Measurements from ENCODE around the gene HOTAIR. TPM values are rescaled to one million over a fixed set of nuclear protein-coding genes. Genes with fewer than 3 reads are reported as not detected.
A peak's percentile ranks its signal among the peaks of the same experiment; 100 is the strongest.

The HOTAIR gene
- total RNA-seq, 1 donor from 2014 or later, result not detected

GRCh38 chr12:54012631-54013409 is 38.1 kb upstream of the HOTAIR start:
- intact Hi-C loops (cut with DNase I), result no loop called here
- ATAC-seq, result no peak

DNA sequence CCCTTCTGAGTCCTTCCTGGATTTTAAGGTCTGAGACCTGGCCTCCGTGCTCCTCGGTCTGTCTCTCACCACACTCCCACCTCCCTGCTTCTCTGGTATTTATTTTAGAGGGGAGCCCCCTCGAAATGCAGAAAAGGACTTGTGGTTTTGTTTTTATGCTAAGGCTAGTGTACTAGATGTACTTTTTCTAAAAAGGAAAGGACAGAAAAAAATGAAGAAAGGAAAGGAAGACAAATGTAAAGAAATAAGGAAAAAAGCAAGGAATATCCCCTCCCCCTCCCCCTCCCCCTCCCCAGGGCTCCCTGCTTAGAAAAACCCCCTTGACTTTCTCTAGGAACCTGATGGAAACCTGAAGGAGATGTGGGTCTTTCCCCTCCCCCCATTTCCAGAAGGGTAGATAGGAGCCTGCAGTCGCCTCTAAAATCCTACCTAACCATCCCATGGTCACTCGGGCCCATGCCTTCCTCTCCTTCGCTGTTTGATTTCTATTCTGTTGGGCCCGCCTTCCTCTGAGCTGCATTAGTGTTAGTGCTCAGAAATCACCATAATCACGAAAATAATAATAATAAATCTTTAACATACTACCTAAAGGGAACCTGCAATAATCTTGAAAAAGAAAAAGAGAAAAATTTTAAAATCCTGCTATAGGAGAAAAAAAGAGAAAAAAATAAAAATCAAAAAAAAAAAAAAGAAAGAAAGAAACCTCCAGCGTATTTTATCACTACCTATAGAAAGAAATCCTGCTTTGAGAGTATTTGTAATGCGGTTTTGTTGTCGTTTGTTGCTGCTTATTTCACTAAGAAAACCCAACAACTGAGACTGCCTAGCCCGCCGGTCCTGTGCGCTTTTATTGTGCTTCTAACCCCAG is 37.1 kb upstream of the HOTAIR start:
- peak; percentile 4 for DNase-seq (ENCODE audit: missing footprints)
- no peak for ATAC-seq
- intact Hi-C loops (cut with DNase I), result no loop called here

More at GRCh38 chr12:54012631-54013409, 38.1 kb upstream of the HOTAIR start:
- DNase-seq (ENCODE audit: missing footprints), result no peak

- intact Hi-C loops (cut with DNase I), result no loop called here
- DNase-seq (ENCODE audit: missing footprints), result no peak
- no peak for ATAC-seq
Measured at GRCh38 chr12:54010972-54011664, 36.4 kb upstream of the HOTAIR start.

- ATAC-seq (no peak), DNase-seq (ENCODE audit: missing footprints) (peak; percentile 17)
- intact Hi-C loops (cut with DNase I), result no loop called here
Measured at GRCh38 chr12:54010053-54010971, 35.6 kb upstream of the HOTAIR start.

- DNase-seq (ENCODE audit: missing footprints), result peak; percentile 53
- intact Hi-C loops (cut with DNase I), result loop anchor here (10.0 kb wide), 1 partner anchor 355 kb away; the partner anchor contains the start of gene GPR84
- no peak for ATAC-seq
Measured at GRCh38 chr12:54009171-54010052, 34.7 kb upstream of the HOTAIR start.

GRCh38 chr12:54008260-54008552 is 33.5 kb upstream of the HOTAIR start:
- DNase-seq (ENCODE audit: missing footprints) (peak; percentile 6), ATAC-seq (no peak)
- intact Hi-C loops (cut with DNase I), result loop anchor here (10.0 kb wide), 1 partner anchor 357 kb away; the partner anchor contains the start of gene GPR84

DNA sequence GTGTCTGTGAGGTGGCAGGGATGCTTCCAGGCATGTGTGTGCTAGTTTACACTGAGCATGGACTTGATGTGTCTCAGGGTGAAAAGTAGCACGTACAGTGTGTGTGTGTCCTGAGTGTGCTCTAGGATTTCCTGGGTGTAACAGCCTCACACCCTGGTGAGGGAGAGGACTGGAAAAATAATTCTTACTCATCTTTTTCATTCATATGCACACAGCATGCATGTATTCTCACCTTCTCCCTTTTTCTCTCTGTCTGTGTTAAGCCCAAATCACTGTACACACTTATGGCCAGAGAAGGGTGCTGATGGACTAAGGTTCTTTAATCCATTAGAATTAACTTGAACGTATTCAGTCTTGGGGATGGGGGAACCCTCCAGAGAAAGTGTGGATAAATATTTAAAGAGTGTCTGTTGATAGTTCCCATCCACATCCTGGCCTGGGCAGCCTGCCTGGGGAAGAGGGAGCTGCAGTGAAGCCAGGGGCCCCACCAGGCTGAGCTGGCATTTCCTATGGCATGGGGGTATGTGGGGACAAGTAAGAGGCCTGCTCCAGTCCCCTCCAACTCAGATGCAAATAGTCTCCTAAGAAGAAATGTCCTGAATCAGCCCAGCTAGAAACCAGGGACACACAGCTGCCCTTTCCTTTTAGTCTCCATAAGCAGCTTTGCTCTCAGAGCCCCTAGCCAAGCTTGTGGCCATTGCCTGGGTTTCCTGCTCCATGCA is 32.9 kb upstream of the HOTAIR start:
- ATAC-seq (no peak), DNase-seq (ENCODE audit: missing footprints) (peak; percentile 15)
- intact Hi-C loops (cut with DNase I), result loop anchor here (2.0 to 10.0 kb wide), 2 partner anchors 193 to 357 kb away; partner anchors contain the start of gene GPR84

DNA sequence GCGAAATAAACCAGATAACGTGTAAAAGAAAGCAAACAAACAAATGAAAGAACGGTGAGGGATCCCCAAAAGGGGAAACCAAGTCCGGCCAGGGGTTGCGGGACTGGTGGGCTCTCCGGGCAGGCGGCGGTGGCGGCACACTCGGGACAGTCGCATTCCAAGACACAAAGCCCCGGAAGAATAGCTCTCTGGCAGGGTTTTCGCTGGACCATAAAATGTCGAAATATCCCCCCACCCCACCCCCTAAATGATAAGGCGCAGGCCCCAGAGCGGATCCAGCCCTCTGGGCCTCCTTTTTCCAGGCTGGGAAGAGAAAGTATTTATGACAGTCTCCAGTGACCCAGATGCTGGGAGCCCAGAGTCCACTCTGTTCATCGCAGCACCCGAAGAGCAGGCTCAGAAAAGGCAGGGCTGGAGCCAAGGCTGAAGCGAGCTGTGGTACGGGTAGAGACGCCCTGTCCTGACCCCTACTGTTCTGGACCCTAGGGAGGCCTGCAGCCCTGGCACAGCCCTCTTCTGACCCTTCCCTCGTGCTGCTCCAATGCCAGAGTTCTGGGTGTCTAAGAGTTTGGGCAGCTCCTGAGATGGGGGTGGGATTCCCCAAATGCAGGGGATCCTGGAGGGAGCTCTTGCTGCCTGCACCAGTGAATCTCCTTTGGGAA is 31.9 kb upstream of the HOTAIR start:
- DNase-seq (ENCODE audit: missing footprints), result peak; percentile 42
- intact Hi-C loops (cut with DNase I), result loop anchor here (1.0 to 10.0 kb wide), 3 partner anchors 187 to 358 kb away; partner anchors contain the start of gene GPR84
- no peak for ATAC-seq

DNA sequence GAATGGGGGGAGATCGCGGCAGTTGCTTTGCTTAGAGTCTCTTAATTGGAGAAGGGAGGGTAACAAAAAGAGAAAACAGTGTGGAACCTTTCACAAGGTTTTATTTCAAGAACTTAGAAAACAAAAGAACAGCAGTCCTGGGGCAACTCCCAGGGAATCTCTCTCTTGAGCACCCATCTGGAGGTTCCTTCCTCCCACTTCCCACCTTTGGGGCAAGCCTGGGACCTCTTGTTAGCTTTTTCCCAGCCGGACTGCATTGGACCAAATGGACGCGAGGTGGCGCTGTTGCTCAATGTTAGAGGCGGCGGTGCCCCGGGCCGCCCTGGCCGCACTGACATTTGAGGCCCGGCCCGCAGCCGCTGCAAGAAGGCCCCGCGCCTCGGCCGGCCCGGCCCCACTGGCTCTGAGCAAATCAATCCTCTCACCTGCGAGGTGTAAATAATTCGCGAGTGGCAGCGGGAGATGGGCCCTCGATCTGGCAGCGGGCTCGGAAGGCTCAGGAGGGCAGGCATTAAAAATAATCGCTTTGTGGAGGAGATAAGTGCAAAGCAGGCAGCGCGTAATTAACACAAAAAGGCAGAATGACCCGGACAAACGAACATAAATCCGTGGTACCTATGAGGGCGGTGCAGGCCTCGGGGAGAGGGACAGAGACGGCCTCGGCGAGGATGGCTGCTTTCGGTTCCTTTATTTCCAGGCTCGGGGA is 31.3 kb upstream of the HOTAIR start:
- intact Hi-C loops (cut with DNase I), result loop anchor here (1.0 to 10.0 kb wide), 3 partner anchors 187 to 359 kb away; partner anchors contain the start of gene GPR84
- ATAC-seq, result peak; percentile 92
- peak; percentile 95 for DNase-seq (ENCODE audit: missing footprints)

DNA sequence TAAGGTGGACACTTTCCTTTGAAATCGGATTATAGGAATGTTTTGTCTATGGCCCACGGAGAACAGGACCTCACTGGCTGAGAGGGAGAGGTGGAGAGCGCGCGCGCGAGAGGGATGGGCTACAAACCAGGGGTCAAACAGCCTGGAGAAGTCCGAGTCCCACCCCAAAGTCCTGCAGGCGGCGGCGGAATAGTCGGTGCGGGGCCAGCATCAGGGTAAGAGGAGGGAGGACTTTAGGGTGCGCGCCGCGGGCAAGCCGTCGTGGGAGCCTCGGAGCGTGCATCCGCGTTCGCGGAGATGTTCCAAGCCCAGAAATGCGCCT is 30.7 kb upstream of the HOTAIR start:
- DNase-seq (ENCODE audit: missing footprints) (peak; percentile 47), ATAC-seq (no peak)
- intact Hi-C loops (cut with DNase I), result loop anchor here (10.0 kb wide), 1 partner anchor 359 kb away; the partner anchor contains the start of gene GPR84

GRCh38 chr12:54004841-54005530 is 30.2 kb upstream of the HOTAIR start:
- intact Hi-C loops (cut with DNase I), result loop anchor here (10.0 kb wide), 1 partner anchor 360 kb away; the partner anchor contains the start of gene GPR84
- ATAC-seq (no peak), DNase-seq (ENCODE audit: missing footprints) (peak; percentile 58)

DNA sequence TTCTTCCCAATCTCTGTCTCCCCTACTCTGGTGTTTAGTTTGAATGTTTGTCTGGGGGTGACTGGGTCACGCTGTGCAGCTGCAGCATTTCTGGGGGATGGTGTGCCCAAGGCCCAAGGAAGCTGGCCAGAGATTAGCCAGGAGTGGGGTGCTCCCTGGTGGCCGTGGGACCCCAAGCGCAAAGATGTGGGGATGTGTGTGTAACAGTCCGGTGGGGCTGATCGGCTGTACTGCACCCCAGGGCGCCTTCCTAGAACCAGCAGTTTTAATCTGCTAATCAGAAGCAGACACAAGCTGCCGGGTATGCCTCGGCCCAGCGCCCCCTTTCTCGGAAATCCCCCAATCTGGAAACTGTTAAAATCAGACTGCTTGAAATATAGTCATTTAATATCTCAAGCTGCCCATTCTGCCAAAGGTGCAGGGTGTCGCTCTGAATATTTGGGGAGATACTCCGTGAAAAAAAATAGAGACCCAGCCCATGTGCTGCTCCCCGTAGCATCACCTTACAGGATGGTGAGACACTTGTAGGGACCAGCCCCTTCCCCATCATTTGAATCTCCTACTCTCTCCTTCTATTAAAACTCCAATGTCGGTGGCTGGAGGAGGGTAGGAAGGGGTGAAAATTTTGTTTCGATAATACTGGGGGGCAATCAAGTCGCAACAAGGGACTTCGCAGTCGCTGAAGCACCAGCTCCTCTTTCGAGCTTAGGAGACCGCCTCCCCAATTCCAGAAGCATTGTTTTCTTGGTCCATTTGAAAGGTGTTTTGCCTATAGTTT is 29.5 kb upstream of the HOTAIR start:
- intact Hi-C loops (cut with DNase I), result loop anchor here (10.0 kb wide), 1 partner anchor 361 kb away; the partner anchor contains the start of gene GPR84
- DNase-seq (ENCODE audit: missing footprints) (peak; percentile 30), ATAC-seq (no peak)

GRCh38 chr12:54003625-54004024 is 28.9 kb upstream of the HOTAIR start:
- DNase-seq (ENCODE audit: missing footprints), result peak; percentile 14
- ATAC-seq, result no peak
- intact Hi-C loops (cut with DNase I), result loop anchor here (10.0 kb wide), 1 partner anchor 361 kb away; the partner anchor contains the start of gene GPR84

DNA sequence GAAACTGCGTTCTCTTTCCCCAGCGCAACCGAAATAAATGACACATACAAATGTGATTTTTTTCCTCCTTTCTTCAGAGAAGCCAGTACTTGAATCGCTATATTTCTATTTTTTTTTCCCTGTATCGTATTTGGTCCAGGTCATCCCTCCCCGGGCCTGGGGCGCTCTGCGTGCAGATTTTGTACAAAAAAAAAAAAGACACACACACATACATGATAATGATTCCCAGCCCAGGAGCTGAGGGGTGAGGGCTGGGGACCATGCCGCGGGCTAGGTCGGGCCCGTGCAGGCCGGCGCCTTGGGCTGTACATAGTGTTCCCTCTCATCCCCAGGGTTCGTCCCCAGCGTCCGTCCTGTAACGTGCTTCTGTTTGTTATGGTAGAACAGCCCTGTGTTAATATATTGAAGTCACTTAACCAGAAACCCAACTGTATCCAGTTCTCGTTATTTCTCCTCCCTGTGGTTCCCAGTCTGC is 28.2 kb upstream of the HOTAIR start:
- intact Hi-C loops (cut with DNase I), result loop anchor here (10.0 kb wide), 1 partner anchor 362 kb away; the partner anchor contains the start of gene GPR84
- DNase-seq (ENCODE audit: missing footprints) (peak; percentile 44), ATAC-seq (no peak)

Data from Right ventricle myocardium inferior (tissue), 1 donor.